G401.6 (cell line): ENCODE data around the gene TICRR.

Source experiments
- FAIRE-seq: peaks from 2 replicates; lab custom pipeline; 2012; peaks lifted over from hg19 to GRCh38; lab: Jason Lieb, UNC

TICRR gene

GRCh38 chr15:89628806-89629715, 53.8 kb downstream of the TICRR start:
- no peak for FAIRE-seq

GRCh38 chr15:89629829-89630228, 54.6 kb downstream of the TICRR start:
- FAIRE-seq = no peak

DNA sequence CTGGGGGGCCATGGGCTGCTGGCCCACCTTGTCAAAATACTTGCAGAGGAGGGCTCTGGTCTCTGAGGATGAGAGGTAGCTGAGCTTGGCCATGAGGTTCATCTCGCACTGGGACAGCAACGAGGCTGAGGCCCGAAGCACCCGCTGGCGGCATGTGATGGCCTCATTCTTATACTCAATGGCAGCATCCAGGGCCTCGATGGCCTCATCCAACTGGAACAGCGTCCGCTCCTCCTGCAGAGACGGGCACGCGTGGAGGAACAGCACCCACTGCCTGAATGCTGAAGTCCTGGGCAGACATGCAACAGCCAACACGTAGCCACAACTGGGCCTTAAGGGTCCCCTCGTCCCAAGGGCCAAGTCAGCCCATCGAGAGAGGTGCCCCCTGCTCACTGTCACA, 55.0 kb downstream of the TICRR start:
- no peak for FAIRE-seq

DNA sequence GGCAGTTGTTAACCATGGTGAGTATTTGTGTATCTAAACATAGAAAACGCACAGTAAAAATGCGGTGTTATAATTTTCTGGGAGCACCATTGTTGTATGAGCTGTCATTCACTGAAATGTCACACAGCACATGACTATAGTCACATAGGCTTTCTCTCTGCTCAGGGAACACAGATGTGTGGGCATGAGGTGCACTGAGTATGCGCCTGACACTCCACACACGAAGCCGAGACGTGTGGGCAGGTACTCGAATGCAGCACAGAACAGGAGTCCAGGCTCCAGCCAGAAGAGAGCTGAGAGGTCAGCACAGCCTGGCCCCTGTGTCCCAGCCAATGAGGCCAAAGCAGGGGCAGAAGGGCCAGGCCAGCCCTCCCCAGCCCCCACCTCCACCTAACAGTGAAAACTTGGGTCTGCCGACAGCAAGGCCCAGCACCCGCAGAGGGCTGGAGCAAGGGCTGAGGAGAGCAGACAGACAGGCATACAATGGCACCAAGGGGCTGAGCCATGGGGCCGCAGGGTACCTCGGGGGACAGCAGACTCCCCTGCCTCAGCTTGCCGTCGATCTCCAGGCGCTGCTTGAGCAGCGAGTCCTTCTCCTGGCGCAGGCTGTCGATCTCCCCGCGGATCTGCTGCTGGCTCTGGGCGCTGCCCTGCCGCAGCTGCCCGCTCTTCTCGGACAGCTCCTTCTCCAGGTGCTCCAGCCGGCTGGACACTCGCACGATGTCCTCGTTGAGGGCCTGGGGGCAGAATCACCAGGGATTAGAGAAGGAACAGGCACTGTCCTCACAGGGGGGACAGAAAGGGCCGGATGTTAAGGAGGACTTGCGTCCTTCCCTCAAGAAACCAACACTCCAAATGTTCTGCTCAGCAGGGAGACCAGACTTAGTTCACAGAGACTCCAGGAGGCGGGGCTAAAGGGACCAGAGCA, 56.0 kb downstream of the TICRR start:
- no peak for FAIRE-seq

DNA sequence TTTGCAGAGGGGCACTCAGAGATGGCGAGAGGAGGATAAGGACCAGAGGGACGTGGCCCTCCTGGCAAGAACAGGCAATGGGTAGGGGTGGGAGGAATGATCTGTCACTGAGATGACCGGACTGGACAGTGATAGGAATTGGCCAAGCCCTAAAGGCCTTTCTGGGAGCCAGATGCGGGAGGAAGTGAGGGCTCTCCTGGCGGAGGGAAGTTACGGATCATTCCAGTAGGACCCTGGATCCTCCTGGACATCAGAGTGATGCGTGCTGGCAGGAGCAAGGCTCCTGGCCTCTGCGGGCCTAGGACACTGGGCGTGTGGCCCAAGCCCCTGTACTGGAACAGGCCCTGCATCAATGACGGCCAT, 56.6 kb downstream of the TICRR start:
- no peak for FAIRE-seq

- no peak for FAIRE-seq
Observed at GRCh38 chr15:89632563-89633430, 57.5 kb downstream of the TICRR start.

DNA sequence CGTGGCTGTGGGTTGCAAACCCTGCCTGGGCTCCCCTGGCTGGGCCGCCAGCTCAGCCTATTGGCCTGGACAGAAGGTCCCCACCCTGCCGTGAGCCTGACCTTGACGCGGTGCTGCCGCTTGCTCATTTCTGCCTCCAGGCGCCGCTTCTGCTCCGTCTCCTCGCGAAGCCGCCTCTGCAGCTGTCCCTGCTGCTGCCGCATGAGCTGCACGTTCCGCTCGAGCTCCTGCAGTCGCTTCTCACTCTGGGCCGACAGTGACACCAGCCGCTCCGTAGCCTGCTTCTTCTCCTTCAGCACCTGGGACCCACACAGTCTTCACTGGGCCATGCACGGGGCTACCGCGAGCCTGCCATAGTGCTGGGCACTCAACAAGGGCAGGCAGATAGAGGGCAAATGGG, 58.3 kb downstream of the TICRR start:
- no peak for FAIRE-seq

- no peak for FAIRE-seq
Observed at GRCh38 chr15:89640245-89640644, 65.0 kb downstream of the TICRR start.

- no peak for FAIRE-seq
Observed at GRCh38 chr15:89641053-89641452, 65.8 kb downstream of the TICRR start.

DNA sequence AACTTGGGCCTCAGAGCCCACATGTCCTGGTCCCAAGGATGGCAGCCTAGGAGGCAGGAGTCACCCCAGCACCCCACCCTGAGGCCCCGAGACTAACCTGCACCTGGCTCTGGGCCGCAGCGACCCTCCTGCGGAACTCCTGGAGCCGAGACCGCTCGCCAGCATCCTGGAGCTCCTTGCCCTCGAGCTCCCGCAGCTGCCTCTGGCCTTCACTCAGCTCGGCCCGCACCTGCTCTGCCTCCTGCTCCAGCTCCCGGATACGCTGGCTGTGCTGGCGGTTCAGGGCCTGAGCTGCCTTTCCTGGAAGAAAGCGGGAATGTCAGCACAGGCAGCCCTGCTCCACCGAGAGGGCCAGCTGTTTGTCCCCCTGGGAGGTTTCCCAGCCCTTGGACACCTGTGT, 66.8 kb downstream of the TICRR start:
- FAIRE-seq = no peak

- no peak for FAIRE-seq
Observed at GRCh38 chr15:89645680-89646079, 70.4 kb downstream of the TICRR start.

GRCh38 chr15:89646416-89647141, 71.3 kb downstream of the TICRR start:
- no peak for FAIRE-seq

- FAIRE-seq = no peak
Observed at GRCh38 chr15:89647191-89647851, 72.1 kb downstream of the TICRR start.

- no peak for FAIRE-seq
Observed at GRCh38 chr15:89648106-89649012, 73.1 kb downstream of the TICRR start.

DNA sequence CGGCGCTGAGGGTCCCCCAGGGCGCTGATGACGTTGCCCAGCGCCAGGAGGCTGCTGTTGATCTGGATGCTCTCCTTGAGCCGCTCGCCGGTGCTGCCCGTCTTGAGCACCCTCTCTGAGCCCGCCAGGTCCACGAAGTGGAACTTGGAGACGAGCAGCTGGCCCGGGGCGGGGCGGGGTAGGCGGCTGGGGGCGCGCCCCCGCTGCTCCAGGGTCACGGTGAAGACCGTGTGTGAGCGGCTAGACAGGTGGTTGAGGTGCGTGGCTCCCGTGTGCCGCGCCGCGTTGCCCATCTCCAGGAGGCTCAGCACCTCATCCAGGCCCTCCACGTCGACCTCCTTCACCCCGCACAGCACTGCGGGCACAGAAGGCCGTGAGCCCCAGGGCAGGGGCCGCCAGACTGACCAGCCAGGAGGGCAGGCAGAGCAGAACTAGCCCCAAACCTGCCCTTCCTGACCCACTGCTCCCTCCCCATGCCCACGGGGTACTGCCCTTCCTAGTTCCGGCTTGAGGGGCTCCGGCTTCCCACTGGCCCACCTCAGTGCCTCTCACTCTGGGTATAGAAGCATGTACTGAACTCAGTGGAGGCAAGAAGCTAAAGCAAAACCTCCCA, 73.8 kb downstream of the TICRR start:
- FAIRE-seq = no peak

DNA sequence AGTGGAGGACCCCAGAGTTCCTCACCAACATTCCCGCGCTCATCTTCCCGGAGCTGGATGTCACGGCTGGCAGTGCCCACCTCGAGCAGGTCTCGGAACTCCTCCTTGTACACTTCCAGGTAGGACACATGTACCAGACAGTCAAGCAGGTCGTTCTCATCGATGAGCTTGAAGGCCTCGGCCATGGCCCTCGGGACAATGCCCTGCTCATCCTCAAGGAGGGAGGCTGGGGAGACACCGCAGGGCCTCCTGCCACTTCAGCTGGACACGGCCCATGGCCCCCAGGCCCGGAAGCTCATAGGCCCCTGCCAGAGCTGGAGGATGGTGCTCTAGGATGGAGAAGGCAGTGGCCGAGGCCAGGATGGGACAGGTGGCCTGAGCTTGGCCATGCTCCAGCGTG, 74.4 kb downstream of the TICRR start:
- FAIRE-seq = no peak

GRCh38 chr15:89652131-89652530, 76.9 kb downstream of the TICRR start:
- no peak for FAIRE-seq

GRCh38 chr15:89652666-89653065, 77.4 kb downstream of the TICRR start:
- no peak for FAIRE-seq

- no peak for FAIRE-seq
Observed at GRCh38 chr15:89653578-89653977, 78.3 kb downstream of the TICRR start.
